Right lobe of liver (tissue), 6 donors: ENCODE results near the gene HBB. TPM values are rescaled to one million over a fixed set of nuclear protein-coding genes. Genes with fewer than 3 reads are reported as not detected.

Source experiments
- ATAC-seq, 4 donors: fragments of 200-7000 bp; cut with Tn5 transposase; one replicate each; pipeline ENCODE4 v1.9.1; 2020; ENCODE audit warnings: mild to moderate bottlenecking in 4 of 4, moderate library complexity in 4 of 4
- DNase-seq, 3 donors: peaks; one replicate each; pipeline ENCODE4 v3.0.0-alpha.2; 2020
- H3K27ac ChIP-seq, 3 donors: fragments of 200-600 bp; one replicate each; pipeline ENCODE4 v1.8.0; 2022
- H3K27me3 ChIP-seq, 2 donors: fragments of 200-600 bp; one replicate each; pipeline ENCODE4 v1.8.0; 2022
- H3K36me3 ChIP-seq, 4 donors: fragments of 200-600 bp; sonication (generic) in 1 of 4; one replicate each; pipeline versions ENCODE4 v1.5.1 to v1.8.0; 2017 to 2022; ENCODE audit warnings: control low read depth in 1 of 4
- H3K4me1 ChIP-seq, 4 donors: fragments of 200-600 bp; sonication (generic) in 1 of 4; one replicate each; pipeline versions ENCODE4 v1.5.1 to v1.8.0; 2017 to 2022; ENCODE audit warnings: control low read depth in 1 of 4
- H3K4me3 ChIP-seq, 3 donors: fragments of 200-600 bp; one replicate each; pipeline ENCODE4 v1.8.0; 2022
- H3K9me3 ChIP-seq, 4 donors: fragments of 200-600 bp; sonication (generic) in 1 of 4; one replicate each; pipeline versions ENCODE4 v1.5.1 to v1.8.0; 2017 to 2022; ENCODE audit warnings: control low read depth in 1 of 4
- CTCF ChIP-seq, 4 donors: fragments of 200-600 bp in 3 of 4; fragments of 450-650 bp in 1 of 4; IDR thresholded peaks; one replicate each; pipeline versions ENCODE4 v1.5.1 to v1.8.0; 2016 to 2022; ENCODE audit warnings: antibody characterized with exemption in 4 of 4, mild to moderate bottlenecking in 2 of 4
- POLR2A ChIP-seq: fragments of 450-650 bp; IDR thresholded peaks from one replicate; pipeline ENCODE4 v1.6.1; 2017; ENCODE audit warnings: antibody characterized with exemption, mild to moderate bottlenecking
- WGBS: methylation state at CpG from one replicate; pipeline ENCODE4 v1.1.6; 2018; ENCODE audit warnings: low coverage, low lambda C conversion rate; ENCODE audit not compliant: insufficient coverage; ENCODE audit errors: missing lambda C conversion rate; 5-methylcytosine and 5-hydroxymethylcytosine counted together
- intact Hi-C, 2 donors: fragments of 100-400 bp; cut with DNase I; formaldehyde crosslinking; loops; one replicate each; pipeline versions ENCODE4 v1.11.2 to v1.14.1; 2022
- total RNA-seq, 6 experiments: library from RNA; depleted of rRNA in 2 of 6; stranded (reverse); fragments of >200 nt in 2 of 6; fragmentation: NEBNext Ultra II Directional in 3 of 6; extraction: Animal tissue kit (Norgen Biotek cat#: 25700) in 3 of 6; gene quantifications; one replicate each; pipeline versions ENCODE4 v1.1.0 to v1.2.4, GENCODE V29; 2016 to 2023
- donor health status: DM: no; HTN: yes; CAD: no.
- donor health status: DM: no; HTN: no; CAD: no.
- donor health status: DM: no; HTN: no; CAD: no.
- donor health status: DM: no; HTN: yes; CAD: no.
- donor health status: DM: no; HTN: yes; CAD: no.

HBB gene
- total RNA-seq, 6 experiments from 2014 or later: 25.1 to 1,416 (median 146) TPM

- no peak for TF ChIP-seq CTCF (IDR thresholded peaks at IDR 0.05)
- no peak for TF ChIP-seq POLR2A
- 39% methylated on average over 4 of the region's 4 CpGs for WGBS
- no peaks in the 10 kb centered on the region for H3K27me3 ChIP-seq
- intact Hi-C loops: no loop called here
- H3K4me3 ChIP-seq: no peak within 1 kb of the TSS
- no peak for DNase-seq
- no peaks in the 10 kb centered on the region for H3K36me3 ChIP-seq
- ATAC-seq: no peak
- H3K9me3 ChIP-seq: no peaks in the 10 kb centered on the region
- no peak within 1 kb of the TSS for H3K27ac ChIP-seq
- no peaks in the 10 kb centered on the region for H3K4me1 ChIP-seq
Observed at GRCh38 chr11:5269715-5270147, 42.9 kb upstream of the HBB start, which contains the start of gene HBE1. HBE1 (minus strand) TSS chr11:5269945; CDS start chr11:5269890, 55 bp downstream.

- no peaks in the 10 kb centered on the region for H3K4me1 ChIP-seq
- no peak for ATAC-seq
- H3K27me3 ChIP-seq: no peaks in the 10 kb centered on the region
- intact Hi-C loops: no loop called here
- no peak overlapping the region for H3K27ac ChIP-seq
- DNase-seq: no peak
- H3K4me3 ChIP-seq: no peak overlapping the region
- TF ChIP-seq POLR2A (no peak), CTCF (IDR thresholded peaks at IDR 0.05) (no peak)
- H3K36me3 ChIP-seq: no peaks in the 10 kb centered on the region
- H3K9me3 ChIP-seq: no peaks in the 10 kb centered on the region
- 55% methylated on average over 2 of the region's 2 CpGs for WGBS
Observed at GRCh38 chr11:5267033-5267563, 40.2 kb upstream of the HBB start.

- intact Hi-C loops: no loop called here
- Histone ChIP-seq H3K27ac (no peak overlapping the region), H3K4me3 (no peak overlapping the region), H3K9me3 (no peaks in the 10 kb centered on the region), H3K36me3 (no peaks in the 10 kb centered on the region), H3K27me3 (no peaks in the 10 kb centered on the region), H3K4me1 (no peaks in the 10 kb centered on the region)
- TF ChIP-seq POLR2A: no peak
- TF ChIP-seq CTCF (IDR thresholded peaks at IDR 0.05): no peak
- ATAC-seq: no peak
- DNase-seq: no peak
Observed at GRCh38 chr11:5266609-5267008, 39.7 kb upstream of the HBB start.

- no peak for TF ChIP-seq CTCF (IDR thresholded peaks at IDR 0.05)
- TF ChIP-seq POLR2A: no peak
- ATAC-seq (no peak), DNase-seq (no peak)
- Histone ChIP-seq H3K27me3 (no peaks in the 10 kb centered on the region), H3K4me1 (no peaks in the 10 kb centered on the region), H3K27ac (no peak overlapping the region), H3K4me3 (no peak overlapping the region), H3K9me3 (no peaks in the 10 kb centered on the region), H3K36me3 (no peaks in the 10 kb centered on the region)
- intact Hi-C loops: no loop called here
- WGBS: 34% methylated on average over 2 of the region's 2 CpGs
Observed at GRCh38 chr11:5265832-5266231, 39.0 kb upstream of the HBB start.
